B cell (primary cell): ENCODE data around the gene CDHR1.

Experiments
- EZH2 ChIP-seq: IDR thresholded peaks from 2 replicates; pipeline ENCODE4 v1.6.1; 2012; ENCODE audit warnings: borderline replicate concordance, low read depth, mild to moderate bottlenecking, moderate library complexity, low read length; ENCODE audit not compliant: insufficient read depth, poor library complexity, severe bottlenecking
- TF ChIP-seq, protein P1 (sequence below): fragments of 200-600 bp; IDR thresholded peaks from one replicate; pipeline ENCODE4 v1.8.0; 2022; ENCODE audit warnings: antibody characterized with exemption, mild to moderate bottlenecking

DNA sequence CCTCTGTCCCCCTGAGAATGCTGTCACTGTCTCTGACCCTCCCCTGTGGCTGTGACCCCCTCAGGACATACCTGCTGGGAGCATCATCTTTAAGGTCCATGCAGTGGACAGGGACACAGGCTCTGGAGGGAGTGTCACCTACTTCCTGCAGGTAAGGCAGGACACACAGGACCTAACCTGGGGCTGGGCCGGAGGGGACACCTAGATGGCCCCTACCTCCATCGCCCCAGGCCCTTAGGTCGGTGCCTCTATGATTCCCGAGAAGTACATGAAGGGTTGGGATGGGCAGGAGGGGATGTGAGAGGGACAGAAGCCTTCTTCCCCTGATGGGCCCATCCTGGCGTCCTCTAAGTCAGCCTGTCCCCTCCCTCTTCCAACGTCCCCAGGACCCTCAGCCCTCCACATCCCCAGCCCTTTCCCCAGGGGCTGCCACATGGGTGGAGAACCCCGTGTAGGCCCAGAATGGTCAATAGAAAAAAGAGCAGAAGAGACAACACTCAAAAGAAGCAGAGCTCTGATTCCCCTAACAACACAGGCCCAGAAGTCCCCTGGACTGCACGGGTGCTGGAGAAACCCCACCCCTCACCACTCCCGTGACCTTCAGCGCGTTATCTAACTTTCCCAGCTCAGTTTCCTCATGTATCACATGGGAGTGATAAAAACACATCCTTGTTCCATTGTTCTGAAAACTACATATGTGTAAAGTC, 6.4 kb downstream of the CDHR1 start:
- TF ChIP-seq, protein P1, sequence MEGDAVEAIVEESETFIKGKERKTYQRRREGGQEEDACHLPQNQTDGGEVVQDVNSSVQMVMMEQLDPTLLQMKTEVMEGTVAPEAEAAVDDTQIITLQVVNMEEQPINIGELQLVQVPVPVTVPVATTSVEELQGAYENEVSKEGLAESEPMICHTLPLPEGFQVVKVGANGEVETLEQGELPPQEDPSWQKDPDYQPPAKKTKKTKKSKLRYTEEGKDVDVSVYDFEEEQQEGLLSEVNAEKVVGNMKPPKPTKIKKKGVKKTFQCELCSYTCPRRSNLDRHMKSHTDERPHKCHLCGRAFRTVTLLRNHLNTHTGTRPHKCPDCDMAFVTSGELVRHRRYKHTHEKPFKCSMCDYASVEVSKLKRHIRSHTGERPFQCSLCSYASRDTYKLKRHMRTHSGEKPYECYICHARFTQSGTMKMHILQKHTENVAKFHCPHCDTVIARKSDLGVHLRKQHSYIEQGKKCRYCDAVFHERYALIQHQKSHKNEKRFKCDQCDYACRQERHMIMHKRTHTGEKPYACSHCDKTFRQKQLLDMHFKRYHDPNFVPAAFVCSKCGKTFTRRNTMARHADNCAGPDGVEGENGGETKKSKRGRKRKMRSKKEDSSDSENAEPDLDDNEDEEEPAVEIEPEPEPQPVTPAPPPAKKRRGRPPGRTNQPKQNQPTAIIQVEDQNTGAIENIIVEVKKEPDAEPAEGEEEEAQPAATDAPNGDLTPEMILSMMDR = no peak
- no peak for TF ChIP-seq EZH2
